GM12891 (cell line): ENCODE results near the gene ACSL1.

Experiments used
- DNase-seq: peaks from one replicate; pipeline ENCODE4 v3.0.0; 2011; ENCODE audit warnings: low spot score; ENCODE audit not compliant: insufficient read length
- FAIRE-seq: peaks from 2 replicates; lab custom pipeline; 2011; peaks lifted over from hg19 to GRCh38; lab: Jason Lieb, UNC
- PAX5 ChIP-seq: IDR thresholded peaks from 2 replicates; pipeline ENCODE4 v1.6.1; 2011; ENCODE audit warnings: low read length, moderate library complexity, mild to moderate bottlenecking; ENCODE audit not compliant: insufficient read depth, severe bottlenecking
- POLR2A ChIP-seq: IDR thresholded peaks from 2 replicates; pipeline ENCODE4 v1.6.1; 2011; ENCODE audit warnings: low read depth, low read length, control low read depth
- POLR2AphosphoS5 ChIP-seq: IDR thresholded peaks from 2 replicates; pipeline ENCODE4 v1.6.1; 2011; ENCODE audit warnings: low read depth, low read length, control low read depth
- POU2F2 ChIP-seq: IDR thresholded peaks from 2 replicates; pipeline ENCODE4 v1.6.1; 2011; ENCODE audit warnings: low read depth, mild to moderate bottlenecking, control low read depth, low read length, moderate library complexity
- SPI1 ChIP-seq: IDR thresholded peaks from 2 replicates; pipeline ENCODE4 v1.6.1; 2011; ENCODE audit warnings: low read depth, low read length, control low read depth
- TAF1 ChIP-seq: IDR thresholded peaks from 2 replicates; pipeline ENCODE4 v1.6.1; 2011; ENCODE audit warnings: low read depth, low read length, control low read depth

The ACSL1 gene

DNA sequence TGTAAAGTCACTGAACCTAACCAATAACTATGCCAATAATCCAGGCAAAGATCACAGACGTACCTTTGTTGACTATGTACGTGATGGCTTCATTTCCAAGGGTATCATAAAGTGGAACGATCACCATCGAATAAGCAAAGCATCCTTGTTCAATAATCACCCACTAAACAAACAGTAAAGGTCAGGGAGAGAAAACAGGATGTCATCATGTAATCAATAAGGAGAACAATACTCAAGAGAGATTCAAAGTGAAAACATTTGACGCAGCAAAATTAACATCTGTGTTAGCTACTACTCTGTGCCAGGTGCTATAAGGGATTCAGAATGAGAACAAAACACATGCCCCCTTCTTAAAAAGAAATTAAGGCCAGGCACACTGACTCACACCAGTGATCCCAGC is 48.9 kb downstream of the ACSL1 start:
- DNase-seq (no peak), FAIRE-seq (no peak)
- TF ChIP-seq POLR2AphosphoS5 (no peak), POU2F2 (no peak), PAX5 (no peak), POLR2A (no peak), SPI1 (no peak), TAF1 (no peak)

GRCh38 chr4:184775854-184776555 is 49.8 kb downstream of the ACSL1 start:
- DNase-seq: no peak
- TF ChIP-seq TAF1: no peak
- TF ChIP-seq PAX5: no peak
- TF ChIP-seq POLR2A: no peak
- TF ChIP-seq SPI1: no peak
- TF ChIP-seq POU2F2: no peak
- TF ChIP-seq POLR2AphosphoS5: no peak
- no peak for FAIRE-seq

- FAIRE-seq: no peak
- no peak for DNase-seq
- no peak for TF ChIP-seq TAF1
- no peak for TF ChIP-seq POU2F2
- TF ChIP-seq POLR2AphosphoS5: no peak
- no peak for TF ChIP-seq POLR2A
- TF ChIP-seq SPI1: no peak
- TF ChIP-seq PAX5: no peak
Observed at GRCh38 chr4:184774152-184774551, 51.6 kb downstream of the ACSL1 start.

DNA sequence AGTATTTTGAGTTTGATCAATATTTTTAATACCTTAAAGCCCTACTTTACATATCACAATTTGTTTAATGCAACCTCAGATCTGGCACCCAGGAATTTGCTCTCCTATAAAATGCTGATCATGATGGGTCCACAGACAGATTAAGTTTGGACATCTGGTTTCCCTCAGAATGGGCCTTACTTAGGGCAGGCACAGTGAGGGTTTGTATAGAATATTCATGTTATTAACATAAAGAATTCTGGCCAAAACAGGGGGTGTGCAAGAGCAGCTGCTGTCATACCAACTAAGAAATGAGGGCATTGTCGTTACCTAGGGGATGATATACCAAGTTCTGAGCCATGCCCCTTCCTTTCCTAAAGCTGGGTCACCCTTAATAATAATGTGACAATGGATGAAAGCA is 54.4 kb downstream of the ACSL1 start:
- DNase-seq: no peak
- TF ChIP-seq POLR2AphosphoS5: no peak
- TF ChIP-seq SPI1: no peak
- TF ChIP-seq TAF1: no peak
- TF ChIP-seq POU2F2: no peak
- TF ChIP-seq PAX5: no peak
- no peak for TF ChIP-seq POLR2A
- FAIRE-seq: no peak

DNA sequence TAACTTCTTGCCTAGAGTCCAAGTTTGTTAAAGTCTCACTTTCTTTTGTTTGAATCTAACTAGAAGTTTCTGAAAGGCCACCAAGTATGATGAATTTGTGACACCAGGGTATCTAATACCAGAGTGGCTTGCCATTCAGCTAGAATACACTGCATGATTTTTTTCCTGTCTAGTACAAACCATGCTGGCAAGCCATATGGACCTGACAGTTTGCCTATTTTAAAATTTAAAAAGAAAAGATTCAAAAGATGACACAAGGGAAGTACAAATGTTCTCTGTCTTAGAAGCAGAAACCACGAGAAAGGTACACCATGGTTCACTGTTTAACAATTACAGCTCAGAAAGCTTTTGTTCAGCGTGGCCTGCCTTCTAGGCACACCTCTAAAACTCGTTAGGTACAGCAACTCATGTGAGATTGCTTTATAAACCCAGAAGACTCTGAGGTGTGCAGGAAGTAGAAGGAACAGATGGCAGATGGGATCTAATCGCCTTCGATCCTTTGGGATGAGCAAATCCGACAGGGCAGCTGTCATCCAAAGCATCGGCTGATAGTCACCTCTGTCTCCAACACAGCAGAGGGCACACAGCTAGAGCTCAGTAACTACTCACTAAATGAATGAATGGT is 56.5 kb downstream of the ACSL1 start:
- FAIRE-seq (no peak), DNase-seq (no peak)
- TF ChIP-seq POU2F2 (no peak), TAF1 (no peak), PAX5 (no peak), SPI1 (no peak), POLR2A (no peak), POLR2AphosphoS5 (no peak)

DNA sequence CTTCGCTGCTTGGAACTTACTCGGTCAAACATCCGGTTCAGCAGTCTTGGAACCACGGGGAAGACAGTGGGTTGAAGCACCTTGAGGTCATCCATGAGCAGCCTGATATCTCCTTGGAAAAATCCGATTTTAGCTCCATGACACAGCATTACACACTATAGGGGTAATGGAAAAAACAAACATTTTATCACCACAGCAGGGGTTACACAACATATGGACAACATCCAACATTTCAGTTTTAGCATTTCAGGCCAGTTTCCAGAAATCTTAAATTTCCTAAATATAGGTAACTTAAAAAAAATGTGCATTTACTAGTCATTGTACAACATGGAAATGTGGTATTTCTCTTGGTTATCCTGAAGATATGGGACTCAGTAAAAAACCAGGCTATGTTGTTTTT is 57.5 kb downstream of the ACSL1 start:
- no peak for TF ChIP-seq POU2F2
- no peak for TF ChIP-seq POLR2AphosphoS5
- TF ChIP-seq POLR2A: no peak
- no peak for TF ChIP-seq SPI1
- no peak for TF ChIP-seq PAX5
- no peak for TF ChIP-seq TAF1
- DNase-seq: no peak
- no peak for FAIRE-seq

DNA sequence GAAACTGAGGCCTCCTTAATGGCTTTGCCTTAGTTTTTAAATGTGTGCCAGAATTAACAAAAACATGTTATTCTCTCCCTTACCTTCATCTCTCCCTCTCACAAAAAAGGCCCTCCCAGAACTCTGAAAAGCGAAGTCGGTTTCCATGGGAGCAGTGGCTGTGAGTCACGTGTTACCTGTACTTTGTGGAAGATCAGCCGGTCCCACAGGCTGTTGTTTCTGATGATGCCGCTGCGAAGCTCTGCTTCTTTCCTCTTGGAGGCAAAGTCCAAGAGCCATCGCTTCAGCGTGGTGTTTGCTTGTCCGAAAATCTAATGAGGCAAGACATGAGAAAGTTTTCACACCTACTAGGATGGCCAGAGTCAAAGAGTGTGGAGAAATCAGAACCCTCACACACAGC is 59.3 kb downstream of the ACSL1 start:
- FAIRE-seq: no peak
- no peak for DNase-seq
- TF ChIP-seq POLR2AphosphoS5 (no peak), POLR2A (no peak), POU2F2 (no peak), SPI1 (no peak), PAX5 (no peak), TAF1 (no peak)

DNA sequence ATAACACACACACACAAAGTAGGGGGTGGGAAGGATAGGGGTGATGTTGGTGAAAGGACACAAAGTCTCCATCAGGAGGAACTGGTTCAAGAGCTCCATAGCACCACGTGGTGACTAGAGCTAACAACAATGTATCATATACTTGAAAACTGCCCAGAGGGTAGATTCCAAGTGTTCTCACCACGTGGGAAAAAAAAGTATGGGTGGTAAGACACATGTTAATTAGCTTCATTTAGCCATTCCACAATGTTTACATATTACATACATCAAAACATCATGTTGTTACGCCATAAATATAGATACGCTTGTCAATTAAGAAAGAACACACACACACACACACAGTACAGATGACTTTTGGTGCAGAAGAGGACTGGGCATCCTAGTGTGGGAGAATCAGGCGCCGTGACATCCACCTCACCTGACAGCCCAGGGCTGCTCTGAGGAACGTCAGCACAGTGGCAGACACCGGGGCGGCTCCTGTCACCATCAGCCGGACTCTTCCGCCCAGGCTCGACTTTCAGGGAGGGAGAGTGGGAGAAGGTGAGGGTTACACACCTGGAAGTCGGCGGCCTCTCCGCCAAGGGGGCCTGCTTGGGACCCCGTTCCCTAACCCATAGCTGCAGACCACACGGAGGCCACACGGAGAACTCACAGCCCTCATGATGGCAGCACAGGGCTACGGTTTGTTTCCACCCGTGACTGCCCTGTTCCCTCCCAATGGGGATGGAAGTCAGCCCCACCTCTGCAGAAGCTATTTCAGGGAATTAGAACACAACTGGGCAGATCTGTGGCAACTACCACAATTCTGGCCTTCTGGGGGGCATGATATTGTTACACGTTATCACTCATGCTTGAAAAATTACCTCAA is 60.1 kb downstream of the ACSL1 start:
- FAIRE-seq: no peak
- DNase-seq: no peak
- no peak for TF ChIP-seq POU2F2
- TF ChIP-seq POLR2A: no peak
- TF ChIP-seq POLR2AphosphoS5: no peak
- TF ChIP-seq PAX5: no peak
- TF ChIP-seq TAF1: no peak
- no peak for TF ChIP-seq SPI1

DNA sequence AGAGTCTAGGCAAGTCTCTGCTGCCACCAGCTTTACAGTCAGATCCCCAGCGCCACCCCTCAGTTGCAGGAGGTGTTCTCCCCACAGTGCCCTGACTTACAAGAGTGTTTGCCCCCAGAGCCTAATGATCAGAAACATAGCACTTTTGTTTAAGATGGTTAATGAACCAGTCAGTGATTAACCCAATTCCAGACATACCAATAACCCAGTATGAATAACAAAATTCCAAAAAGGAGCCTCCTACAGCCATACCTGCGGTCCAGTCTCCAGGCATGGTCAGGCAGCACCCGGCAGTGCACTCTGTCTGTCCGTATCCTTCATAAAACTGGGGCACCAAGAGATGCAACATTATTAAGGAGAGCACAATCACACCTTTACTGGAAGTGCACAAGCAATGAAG is 61.2 kb downstream of the ACSL1 start:
- no peak for TF ChIP-seq SPI1
- TF ChIP-seq POLR2AphosphoS5: no peak
- TF ChIP-seq POLR2A: no peak
- no peak for TF ChIP-seq PAX5
- no peak for TF ChIP-seq TAF1
- TF ChIP-seq POU2F2: no peak
- no peak for FAIRE-seq
- no peak for DNase-seq
